Stimulated activated naive CD4-positive, alpha-beta T cell treated with Interleukin-2 at 50 U/mL for 16 hours (primary cell): Measurements from ENCODE around the gene KIAA0586.
A peak's percentile ranks its signal among the peaks of the same experiment; 100 is the strongest.
"Not testable (repeated sequence)": the region's sequence is repeated elsewhere in the genome, so short reads cannot be mapped to it uniquely, and the experiment has no call there.

ENCODE experiments used
- DNase-seq: peaks from one replicate; lab custom pipeline; 2025; lab: John Stamatoyannopoulos, UW

Gene KIAA0586

DNA sequence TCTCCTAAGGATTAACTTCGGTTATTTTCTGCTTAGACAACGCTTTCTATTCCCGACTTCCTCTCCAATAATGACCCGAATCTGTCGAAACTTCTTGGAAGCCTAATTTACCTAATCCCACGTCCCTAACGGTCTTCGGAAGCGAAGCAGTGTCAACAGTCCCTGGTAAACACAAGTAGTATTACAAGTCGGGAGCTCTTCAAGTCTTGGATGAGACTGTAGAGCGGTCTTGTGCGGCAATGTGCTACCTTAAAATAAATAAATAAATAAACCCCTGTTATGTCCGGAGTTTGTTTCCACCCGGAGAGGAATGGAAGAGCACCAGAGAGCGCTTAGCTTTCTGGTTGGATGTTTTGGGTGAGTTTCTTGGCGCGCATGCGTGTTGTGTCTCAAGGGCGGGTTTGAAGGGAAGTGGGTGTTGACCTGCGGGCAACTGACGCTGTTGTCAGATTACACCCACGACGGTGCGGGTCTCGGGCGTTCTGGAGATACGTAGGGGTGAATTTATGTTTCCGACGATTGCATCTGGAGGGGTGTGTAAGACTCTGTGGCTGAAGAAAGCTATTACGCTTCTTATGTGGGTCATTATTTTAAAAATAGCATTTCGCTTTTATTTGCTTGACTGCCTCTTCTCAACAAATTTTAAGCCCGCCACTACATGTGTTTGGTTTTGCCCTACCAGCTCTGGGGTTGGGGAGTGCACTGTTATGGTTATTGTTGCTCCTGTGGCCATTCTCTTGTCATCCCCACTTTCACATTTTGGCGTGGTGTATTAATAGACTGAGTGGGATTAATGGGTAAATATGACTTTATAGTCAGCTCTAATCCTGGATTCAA lies at the start of gene KIAA0586, which contains the start of gene TIMM9:
KIAA0586 (plus strand) TSS at position 439 of the 837 bp plus-strand sequence. CDS start 546 bp downstream, outside the sequence.
TIMM9 (minus strand) TSS at position 251 of the 837 bp plus-strand sequence. CDS start 15,586 bp downstream, outside the sequence.
- DNase-seq, result peak; percentile 97

DNA sequence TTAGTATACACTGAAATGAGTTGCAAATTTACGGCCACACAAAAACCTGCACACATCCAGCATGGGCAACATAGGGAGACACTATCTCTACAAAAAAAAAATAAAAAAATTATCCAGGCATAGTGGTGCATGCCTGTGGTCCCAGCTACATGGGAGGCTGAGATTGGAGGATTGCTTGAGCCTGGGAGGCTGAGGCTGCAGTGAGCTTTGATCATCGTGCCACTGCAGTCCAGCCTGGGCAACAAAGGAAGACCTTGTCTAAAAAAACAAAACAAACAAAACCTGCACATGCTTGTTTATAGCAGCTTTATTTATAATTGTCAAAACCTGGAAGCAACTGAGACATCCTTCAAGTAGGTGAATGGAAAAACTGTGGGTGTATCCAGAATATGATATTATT lies 36.7 kb upstream of the KIAA0586 start:
- no peak for DNase-seq

GRCh38 chr14:58395562-58395811 lies 32.0 kb upstream of the KIAA0586 start:
- DNase-seq, result no peak

- peak; percentile 63 for DNase-seq
Observed at GRCh38 chr14:58395812-58396788, 31.4 kb upstream of the KIAA0586 start, which contains the start of gene TOMM20L. TOMM20L (plus strand) TSS chr14:58395930; CDS start chr14:58395958, 28 bp downstream.

- no peak for DNase-seq
Observed at GRCh38 chr14:58397156-58397555, 30.4 kb upstream of the KIAA0586 start.

DNA sequence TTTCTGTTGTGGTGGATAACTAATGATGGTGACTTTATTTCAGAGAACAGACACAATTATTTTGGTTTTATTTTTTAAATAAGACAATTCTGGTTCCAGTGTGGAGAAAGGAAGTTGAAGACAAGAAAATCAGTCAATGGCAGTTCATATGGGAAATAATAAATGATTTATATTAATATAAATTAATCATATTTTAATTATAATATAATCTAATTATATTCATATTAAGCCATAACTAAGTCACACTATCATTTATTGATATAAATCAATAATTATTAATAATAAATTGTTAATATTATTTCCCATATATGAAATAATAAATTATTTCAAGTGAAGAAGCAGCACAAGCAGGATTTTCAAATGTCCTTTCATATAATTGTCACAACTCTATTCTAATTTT lies 29.0 kb upstream of the KIAA0586 start:
- DNase-seq, result no peak

DNA sequence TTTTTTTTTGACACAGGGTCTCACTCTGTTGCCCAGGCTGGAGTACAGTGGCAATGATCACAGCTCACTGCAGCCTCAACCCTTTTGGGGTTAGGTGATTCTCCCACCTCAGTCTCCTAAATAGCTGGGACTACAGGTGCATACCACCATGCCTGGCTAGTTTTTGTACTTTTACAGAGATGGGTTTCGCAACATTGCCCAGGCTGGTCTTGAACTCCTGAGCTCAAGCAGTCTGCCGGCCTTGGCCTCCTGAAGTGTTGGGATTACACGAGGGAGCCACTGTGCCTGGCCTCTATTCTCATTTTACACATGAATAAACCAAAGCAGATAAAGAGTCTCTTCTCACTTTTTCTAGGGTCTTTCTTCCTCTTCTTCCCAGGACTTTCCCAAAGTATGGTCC lies 28.6 kb upstream of the KIAA0586 start:
- DNase-seq, result no peak

DNA sequence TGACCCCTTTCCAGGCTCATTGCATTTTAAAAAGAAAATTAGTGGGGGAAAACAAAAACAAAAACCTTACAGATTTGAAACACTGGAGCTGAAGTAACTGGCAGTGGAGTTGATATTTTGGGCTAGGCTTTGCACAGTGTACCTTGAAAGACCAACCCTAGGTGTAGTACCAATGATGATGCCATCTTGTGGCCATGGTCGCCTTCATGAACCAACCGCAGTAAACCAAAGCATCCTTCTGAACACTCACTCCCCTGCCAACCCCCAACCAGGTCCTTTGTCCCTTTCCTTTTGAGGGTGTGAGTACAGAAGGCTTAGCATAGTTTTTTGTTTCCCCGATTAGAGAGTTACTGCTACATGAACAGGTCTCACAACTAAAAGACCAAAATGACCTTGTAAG lies 25.9 kb upstream of the KIAA0586 start:
- no peak for DNase-seq

DNA sequence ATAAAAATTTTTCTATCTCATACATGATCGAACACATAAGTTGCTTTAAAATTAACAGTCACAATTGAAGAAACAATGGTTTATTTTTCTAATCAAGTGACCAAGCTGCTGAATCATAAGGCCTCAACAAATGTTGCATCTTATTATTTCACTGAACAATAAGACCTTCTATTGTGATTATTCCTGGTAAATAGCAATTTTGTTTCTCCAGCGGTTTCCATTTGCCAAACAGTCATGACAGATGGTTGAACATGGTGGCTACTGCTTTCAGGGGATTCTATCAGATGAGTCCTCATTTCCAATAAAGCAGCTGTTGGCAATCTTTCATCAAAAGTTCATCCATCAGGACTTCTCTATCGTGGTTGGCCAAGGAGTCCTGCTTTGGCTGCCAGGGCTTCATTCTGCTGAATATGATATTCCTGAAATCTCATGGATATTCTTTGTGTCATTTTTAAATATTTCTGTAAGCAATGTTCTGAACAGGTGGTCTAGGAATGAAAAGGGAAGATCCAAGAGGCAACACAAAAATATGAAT lies 18.8 kb upstream of the KIAA0586 start:
- no peak for DNase-seq

GRCh38 chr14:58414845-58415244 lies 12.7 kb upstream of the KIAA0586 start:
- DNase-seq, result no peak

GRCh38 chr14:58415636-58416547 lies 11.6 kb upstream of the KIAA0586 start:
- no peak for DNase-seq

- DNase-seq, result not testable (repeated sequence)
Observed at GRCh38 chr14:58416934-58417333, 10.6 kb upstream of the KIAA0586 start.

DNA sequence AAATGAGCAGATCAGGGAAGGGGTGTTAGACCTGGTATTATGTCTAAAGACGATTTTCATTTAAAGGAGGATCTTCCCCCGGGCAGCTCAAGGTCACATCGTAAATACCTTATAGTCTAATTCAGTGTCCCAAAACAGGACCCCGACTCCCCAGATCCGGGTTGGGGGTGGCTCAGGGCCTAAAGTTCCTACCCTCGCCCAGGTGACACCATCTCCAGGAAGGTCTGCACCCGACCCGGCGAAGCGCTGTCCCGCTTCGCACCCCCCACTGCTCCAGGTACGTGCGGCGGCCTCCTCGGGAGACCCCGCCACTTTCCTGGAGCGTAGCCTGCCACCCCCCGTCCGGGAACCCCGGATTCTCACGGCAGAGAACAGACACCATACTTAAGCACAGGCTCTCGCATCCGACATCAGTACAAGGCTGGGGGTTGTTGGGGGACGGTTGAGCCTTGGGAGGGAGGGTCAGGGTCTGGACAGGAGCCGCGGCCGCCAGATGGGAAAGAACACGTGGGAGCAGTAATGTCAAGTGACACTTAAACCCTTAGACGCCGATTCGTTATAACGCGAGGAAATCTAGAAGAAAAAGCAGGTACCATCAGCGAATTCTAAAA lies 744 bp upstream of the KIAA0586 start:
- peak; percentile 35 for DNase-seq

- no peak for DNase-seq
Observed at GRCh38 chr14:58428118-58428683, 682 bp downstream of the KIAA0586 start.

GRCh38 chr14:58430156-58430555 lies 2.6 kb downstream of the KIAA0586 start:
- DNase-seq, result no peak

- DNase-seq, result no peak
Observed at GRCh38 chr14:58439476-58439875, 12.0 kb downstream of the KIAA0586 start.

DNA sequence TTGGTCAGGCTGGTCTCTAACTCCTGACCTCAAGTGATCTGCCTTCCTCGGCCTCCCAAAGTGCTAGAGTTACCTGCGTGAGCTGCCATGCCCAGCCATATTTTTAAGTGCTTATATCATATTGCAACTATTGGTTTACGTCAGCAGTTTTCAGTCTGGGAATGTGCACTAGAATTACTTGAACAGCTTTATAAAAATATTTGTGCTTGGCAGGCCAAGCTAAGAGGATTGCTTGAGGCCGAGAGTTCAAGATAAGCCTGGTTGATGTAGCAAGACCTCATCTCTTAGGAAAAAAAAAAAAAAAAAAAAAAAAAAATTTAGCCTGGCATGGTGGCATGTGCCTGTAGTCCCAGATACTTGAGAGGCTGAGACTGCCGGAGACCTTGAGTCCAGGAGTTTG lies 17.1 kb downstream of the KIAA0586 start:
- DNase-seq, result no peak

- no peak for DNase-seq
Observed at GRCh38 chr14:58455593-58456265, 28.2 kb downstream of the KIAA0586 start.

DNA sequence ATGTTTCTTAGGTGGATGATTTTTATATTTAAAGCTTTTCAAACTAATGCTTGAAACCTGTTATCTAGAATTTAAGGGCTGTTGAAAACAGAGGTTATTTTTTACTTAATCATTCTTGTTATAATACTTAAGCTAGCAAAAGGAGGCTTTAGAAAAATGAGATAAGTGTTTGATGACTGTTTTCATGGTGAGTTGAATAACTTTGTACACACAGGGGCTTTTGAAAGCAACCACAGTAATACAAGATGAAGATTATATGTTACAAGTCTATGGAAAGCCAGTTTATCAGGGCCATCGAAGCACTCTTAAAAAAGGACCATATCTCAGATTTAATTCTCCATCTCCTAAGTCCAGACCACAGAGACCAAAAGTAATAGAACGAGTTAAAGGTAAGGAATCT lies 33.3 kb downstream of the KIAA0586 start:
- no peak for DNase-seq

DNA sequence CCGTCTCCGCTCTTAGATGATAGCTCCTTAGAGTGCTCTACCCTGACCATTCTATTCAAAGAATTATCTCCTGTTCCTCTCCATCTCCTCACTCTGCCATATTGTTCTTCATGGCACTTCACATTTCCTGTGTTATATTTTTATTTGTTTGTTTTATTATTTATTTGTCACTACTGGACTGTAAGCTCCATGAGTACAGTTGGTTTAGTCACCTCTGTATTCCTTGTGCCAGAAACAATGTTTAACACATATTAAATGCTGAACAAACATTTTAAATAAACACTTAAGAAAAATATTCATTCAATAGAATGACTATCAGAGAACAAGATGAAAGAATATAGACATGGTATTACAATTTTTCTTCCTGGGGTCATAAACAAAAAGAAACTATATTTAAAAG lies 35.6 kb downstream of the KIAA0586 start:
- no peak for DNase-seq
